Caki2 (cell line): ENCODE results near the gene SH3BP5. TPM values are rescaled to one million over a fixed set of nuclear protein-coding genes. Genes with fewer than 3 reads are reported as not detected.

Source experiments
- DNase-seq: peaks from one replicate; pipeline ENCODE4 v3.0.0-alpha.2; 2015; ENCODE audit warnings: low read depth
- in situ Hi-C: cut with HindIII; loops from 2 replicates; pipeline ENCODE4 v1.10.0; 2016; ENCODE audit warnings: low sequenced_read_pairs, low pct_unique_long_range_greater_than_20kb, mixed read lengths
- total RNA-seq: library from RNA; depleted of rRNA; stranded (reverse); fragments of >200 nt; shearing (Covaris generic); gene quantifications from 2 replicates; pipeline ENCODE4 v1.2.3, GENCODE V29; 2014; ENCODE audit warnings: low replicate concordance; rRNA removed

The SH3BP5 gene
- total RNA-seq, 1 experiment from 2014 or later = 0.84 TPM

- DNase-seq = no peak
- in situ Hi-C loops = no loop called here
Measured at GRCh38 chr3:15205482-15205933, 126.9 kb downstream of the SH3BP5 start.

Other genes starting within 250 kb of the SH3BP5 start
- gene RBSN, start 233.4 kb downstream of the SH3BP5 start, total RNA-seq = 15.1 and 18.3 TPM in 2 replicates
- 10.5 and 12.0 TPM in 2 replicates for gene CAPN7, start 126.3 kb downstream of the SH3BP5 start, total RNA-seq
- 11.2 and 14.2 TPM in 2 replicates for gene METTL6, start 95.0 kb upstream of the SH3BP5 start, total RNA-seq
- gene EAF1, start 95.0 kb upstream of the SH3BP5 start, total RNA-seq = 7.4 and 8.1 TPM in 2 replicates
- gene COLQ, start 189.1 kb upstream of the SH3BP5 start, total RNA-seq = not detected in 2 replicates